Thyroid gland (tissue), 4 donors: Measurements from ENCODE around the gene RPS19BP1.

Experiments
- CTCF ChIP-seq, 6 experiments: fragments of 200-600 bp in 3 of 6; fragments of 450-650 bp in 3 of 6; sonication (generic) in 3 of 6; IDR thresholded peaks; one replicate each; pipeline ENCODE4 v1.5.1; 2016 to 2019; ENCODE audit warnings: antibody characterized with exemption in 6 of 6, mild to moderate bottlenecking in 2 of 6, inconsistent platforms in 1 of 6, moderate library complexity in 1 of 6
- POLR2A ChIP-seq, 2 donors: fragments of 450-650 bp; IDR thresholded peaks; one replicate each; pipeline ENCODE4 v1.6.1; 2017; ENCODE audit warnings: antibody characterized with exemption in 2 of 2, mild to moderate bottlenecking in 2 of 2, moderate library complexity in 1 of 2

- TF ChIP-seq CTCF (IDR thresholded peaks at IDR 0.05) (no peak), POLR2A (IDR thresholded peaks at IDR 0.05) (no peak)
Observed at GRCh38 chr22:39577366-39577765, 44.8 kb upstream of the RPS19BP1 start.
